NCI-H82 (cell line): ENCODE results near the gene RAB40AL.

Experiments
- DNase-seq: peaks from one replicate; lab custom pipeline; 2025; lab: John Stamatoyannopoulos, UW

Gene RAB40AL

DNA sequence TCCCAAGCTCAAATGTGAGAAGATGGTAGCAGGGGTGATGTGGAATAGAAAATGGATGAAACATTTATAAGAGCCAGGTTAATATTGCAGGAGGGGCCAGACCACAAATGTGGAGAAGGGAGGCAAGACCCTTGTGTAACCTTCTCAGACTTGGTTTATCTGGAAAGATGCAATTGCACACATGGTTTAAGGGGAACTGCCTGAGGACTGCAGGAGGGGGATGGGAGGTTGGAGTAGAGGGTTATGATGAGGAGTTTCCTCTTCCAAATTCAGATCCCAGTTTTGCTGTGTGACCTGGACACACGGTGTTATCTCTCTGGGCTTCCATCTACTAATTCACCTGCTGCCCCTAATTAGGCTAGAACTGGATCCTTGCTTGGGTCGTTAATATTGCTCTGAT is 46.1 kb downstream of the RAB40AL start:
- no peak for DNase-seq

DNA sequence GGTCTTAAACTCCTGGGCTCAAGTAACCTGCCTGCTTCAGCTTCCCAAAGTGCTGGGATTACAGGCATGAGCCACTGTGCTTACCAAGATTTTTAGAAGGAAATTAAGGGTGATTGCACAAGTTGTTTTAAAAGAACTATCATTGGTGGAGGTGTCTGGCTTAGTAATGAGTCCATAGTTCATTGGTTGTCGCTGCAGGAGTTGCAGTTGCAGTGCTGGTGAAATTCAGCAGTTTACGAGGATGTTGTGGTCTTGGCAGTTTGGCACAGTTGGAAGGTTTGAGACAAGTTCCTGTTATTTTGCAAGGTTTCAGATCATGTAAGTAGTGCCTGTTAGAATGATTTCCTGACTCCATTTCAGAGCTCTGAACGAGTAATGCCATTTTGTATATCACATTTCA is 48.1 kb downstream of the RAB40AL start:
- DNase-seq, result no peak
